Measurements from ENCODE around the gene PPP3R2.

GRCh38 chr9:101543098-101543735 is 51.6 kb downstream of the PPP3R2 start:
- TF ChIP-seq CTCF (IDR thresholded peaks at IDR 0.05; ENCODE audit: insufficient read depth, low read depth, low read length) (no peak), EZH2 (IDR thresholded peaks at IDR 0.05; ENCODE audit: insufficient read depth, low read length) (no peak)

Data from astrocyte (in vitro differentiated cells and primary cell).